ENCODE results near the gene RGS6. TPM values are rescaled to one million over a fixed set of nuclear protein-coding genes. Genes with fewer than 3 reads are reported as not detected.

Gene RGS6
- total RNA-seq, 1 donor from 2014 or later, result not detected

GRCh38 chr14:72002731-72003130 is 70.5 kb downstream of the RGS6 start:
- CTCF ChIA-PET, result no interaction called here
- no peak overlapping the region for H3K4me3 Mint-ChIP-seq
- H3K27ac Mint-ChIP-seq, result no peak overlapping the region
- POLR2A ChIA-PET, result no interaction called here
- peaks cover 9% of the 10 kb centered on the region for H3K27me3 Mint-ChIP-seq
- TF ChIP-seq CTCF (IDR thresholded peaks at IDR 0.05), result no peak
- ATAC-seq (ENCODE audit: low read depth), result no peak
- intact Hi-C loops (cut with micrococcal nuclease), result no loop called here
- H3K9me3 Mint-ChIP-seq, result no peaks in the 10 kb centered on the region
- H3K4me1 Mint-ChIP-seq, result no peaks in the 10 kb centered on the region
- H3K36me3 Mint-ChIP-seq (ENCODE audit: low read depth), result no peaks in the 10 kb centered on the region
- no peak for DNase-seq

DNA sequence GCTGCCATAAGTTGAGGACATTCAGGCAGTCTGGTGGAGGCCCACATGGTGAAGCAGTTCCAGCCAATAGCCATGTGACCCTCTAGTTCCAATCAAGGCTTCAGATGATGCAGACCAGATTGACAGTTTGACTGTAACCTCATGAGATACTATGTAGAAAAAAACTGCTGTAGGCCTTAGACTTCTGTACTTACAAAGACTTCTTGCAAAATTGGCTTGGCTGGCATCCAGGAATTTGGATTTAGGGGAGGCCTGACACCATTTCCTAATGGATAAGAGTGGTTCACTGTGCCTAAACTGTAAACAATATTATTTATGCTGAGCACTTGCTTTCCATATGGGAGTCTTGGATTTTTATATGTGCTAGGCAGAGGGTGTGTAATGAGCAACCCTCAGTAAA is 76.4 kb downstream of the RGS6 start:
- Mint-ChIP-seq H3K27me3 (peaks cover 6% of the 10 kb centered on the region), H3K4me3 (no peak overlapping the region), H3K9me3 (no peaks in the 10 kb centered on the region), H3K4me1 (no peaks in the 10 kb centered on the region), H3K36me3 (ENCODE audit: low read depth) (no peaks in the 10 kb centered on the region), H3K27ac (no peak overlapping the region)
- ChIA-PET CTCF (no interaction called here), POLR2A (no interaction called here)
- intact Hi-C loops (cut with micrococcal nuclease), result no loop called here
- no peak for ATAC-seq (ENCODE audit: low read depth)
- DNase-seq, result no peak
- no peak for TF ChIP-seq CTCF (IDR thresholded peaks at IDR 0.05)

GRCh38 chr14:72010474-72010873 is 78.2 kb downstream of the RGS6 start:
- intact Hi-C loops (cut with micrococcal nuclease), result no loop called here
- no peak for DNase-seq
- no peaks in the 10 kb centered on the region for H3K9me3 Mint-ChIP-seq
- H3K4me1 Mint-ChIP-seq, result no peaks in the 10 kb centered on the region
- no peak overlapping the region for H3K4me3 Mint-ChIP-seq
- TF ChIP-seq CTCF (IDR thresholded peaks at IDR 0.05), result no peak
- no peaks in the 10 kb centered on the region for H3K36me3 Mint-ChIP-seq (ENCODE audit: low read depth)
- POLR2A ChIA-PET, result no interaction called here
- no peak for ATAC-seq (ENCODE audit: low read depth)
- no peak overlapping the region for H3K27ac Mint-ChIP-seq
- CTCF ChIA-PET, result interaction anchor here (1.0 kb wide), 1 partner anchor 13 kb away, joined by 3 read pairs; no protein-coding TSS in a partner anchor
- peaks cover 12% of the 10 kb centered on the region for H3K27me3 Mint-ChIP-seq

DNA sequence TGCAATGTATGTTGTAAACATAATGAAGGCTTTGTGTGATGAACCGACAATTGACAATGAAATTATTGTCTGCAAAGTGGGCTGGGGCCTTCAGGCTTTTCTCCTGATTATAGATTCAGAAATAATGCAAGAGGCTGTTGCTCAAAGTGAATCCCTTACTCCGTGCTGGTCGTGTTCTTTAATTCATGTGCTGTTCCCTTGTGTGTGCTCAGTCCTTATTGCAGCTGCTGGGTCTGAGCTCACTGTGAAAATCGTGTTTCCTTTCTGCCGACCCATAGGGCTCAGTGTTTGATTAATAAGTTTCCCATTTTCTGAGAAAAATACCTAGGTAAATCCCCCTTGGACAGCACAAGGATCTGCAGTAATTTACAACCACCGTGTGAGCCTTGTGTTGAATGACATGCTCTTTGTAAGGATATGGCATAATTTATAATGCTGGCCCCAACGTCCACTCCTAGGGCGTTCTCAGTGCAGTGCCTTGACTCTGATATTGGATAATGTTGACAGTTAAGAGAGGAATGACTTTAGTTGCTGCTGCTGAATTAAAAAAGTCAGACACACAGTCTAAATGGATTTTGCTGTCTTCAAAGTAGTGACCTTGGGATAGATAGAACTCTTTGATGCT is 81.6 kb downstream of the RGS6 start:
- DNase-seq, result no peak
- Mint-ChIP-seq H3K36me3 (ENCODE audit: low read depth) (no peaks in the 10 kb centered on the region), H3K27me3 (peaks cover 12% of the 10 kb centered on the region), H3K4me1 (no peaks in the 10 kb centered on the region), H3K27ac (no peak overlapping the region), H3K9me3 (no peaks in the 10 kb centered on the region), H3K4me3 (no peak overlapping the region)
- ChIA-PET CTCF (no interaction called here), POLR2A (no interaction called here)
- intact Hi-C loops (cut with micrococcal nuclease), result no loop called here
- TF ChIP-seq CTCF (IDR thresholded peaks at IDR 0.05), result no peak
- ATAC-seq (ENCODE audit: low read depth), result no peak

- POLR2A ChIA-PET, result no interaction called here
- no peak for TF ChIP-seq CTCF (IDR thresholded peaks at IDR 0.05)
These were observed 82.3 kb downstream of the RGS6 start for GRCh38 chr14:72014486-72014885.

More at GRCh38 chr14:72014486-72014885, 82.3 kb downstream of the RGS6 start:
- H3K27ac Mint-ChIP-seq, result no peak overlapping the region
- peaks cover 14% of the 10 kb centered on the region for H3K27me3 Mint-ChIP-seq
- intact Hi-C loops (cut with micrococcal nuclease), result no loop called here
- CTCF ChIA-PET, result no interaction called here
- H3K9me3 Mint-ChIP-seq, result no peaks in the 10 kb centered on the region
- no peak overlapping the region for H3K4me3 Mint-ChIP-seq
- no peak for DNase-seq
- no peaks in the 10 kb centered on the region for H3K4me1 Mint-ChIP-seq
- ATAC-seq (ENCODE audit: low read depth), result no peak
- H3K36me3 Mint-ChIP-seq (ENCODE audit: low read depth), result no peaks in the 10 kb centered on the region
